ENCODE measurements around the gene PEAK3. TPM values are rescaled to one million over a fixed set of nuclear protein-coding genes. Genes with fewer than 3 reads are reported as not detected.

The PEAK3 gene
- total and polyA plus RNA-seq, 2 donors (not counting 1 experiment from before 2014, with no cell fraction given): 0.18 to 0.71 TPM

GRCh38 chr19:2325281-2326046, 43.5 kb upstream of the PEAK3 start:
- WGBS (ENCODE audit: insufficient coverage): 13% methylated on average over 29 of the region's 29 CpGs
- H3K4me3 Mint-ChIP-seq: peak overlapping the region; percentile 89
- Histone ChIP-seq H3K9ac (ENCODE audit: low read length) (peak overlapping the region; percentile 38), H3K4me2 (replicated peaks; ENCODE audit: low read depth, low read length, poor library complexity, severe bottlenecking) (peak overlapping the region; percentile 81), H3K27ac (ENCODE audit: low read length in 2 of 2) (peak overlapping the region; percentile 85 to 90), H2AFZ (ENCODE audit: insufficient read depth, low read depth, low read length, poor library complexity, severe bottlenecking) (peak overlapping the region; percentile 8), H3K4me1 (ENCODE audit: control insufficient read depth in 2 of 2, insufficient read depth in 2 of 2, low read length in 2 of 2) (peaks cover 53 to 63% of the 10 kb centered on the region in 2 donors), H3K36me3 (replicated peaks in 1 of 2; ENCODE audit: control extremely low read depth in 1 of 2, control insufficient read depth in 1 of 2, extremely low read depth in 1 of 2, insufficient read depth in 2 of 2, low read length in 1 of 2) (peaks cover 0 to 42% of the 10 kb centered on the region in 2 experiments), H3K27me3 (replicated peaks in 1 of 4; ENCODE audit: control extremely low read depth in 1 of 4, control insufficient read depth in 3 of 4, insufficient read depth in 4 of 4, low read length in 3 of 4) (no peaks in the 10 kb centered on the region), H3K4me3 (ENCODE audit: control extremely low read depth in 1 of 5, extremely low read depth in 1 of 5, insufficient read depth in 1 of 5, low read depth in 2 of 5, low read length in 4 of 5) (peak overlapping the region in 4 of 5 experiments; percentile 3 to 38 (median 14)), H4K20me1 (ENCODE audit: control insufficient read depth, insufficient read depth, low read length, poor library complexity, severe bottlenecking) (peaks cover 5% of the 10 kb centered on the region), H3K9me3 (ENCODE audit: control extremely low read depth in 1 of 3, control insufficient read depth in 2 of 3, insufficient read depth in 1 of 3, low read length in 2 of 3) (no peaks in the 10 kb centered on the region), H3K79me2 (ENCODE audit: control insufficient read depth, insufficient read depth, low read length) (peaks cover 81% of the 10 kb centered on the region)
- H3K9me3 Mint-ChIP-seq (ENCODE audit: insufficient read depth): no peaks in the 10 kb centered on the region
- no peaks in the 10 kb centered on the region for H3K27me3 Mint-ChIP-seq
- ATAC-seq (ENCODE audit: low read depth): peak; percentile 25
- ChIA-PET POLR2A (interaction anchor here (0.5 to 3.7 kb wide), 10 partner anchors 7 to 422 kb away, joined by 3 to 25 read pairs (median 6); no protein-coding TSS in a partner anchor), CTCF (interaction anchor here (0.9 to 5.1 kb wide), 4 partner anchors 31 to 286 kb away, joined by 3 to 24 read pairs (median 6); no protein-coding TSS in a partner anchor)
- intact Hi-C loops (cut with micrococcal nuclease): no loop called here
- H3K27ac Mint-ChIP-seq: peak overlapping the region; percentile 97
- peaks cover 55% of the 10 kb centered on the region for H3K4me1 Mint-ChIP-seq
- no peak for TF ChIP-seq EZH2 (IDR thresholded peaks at IDR 0.05; ENCODE audit: borderline replicate concordance, insufficient read depth, low read depth, low read length, poor library complexity, severe bottlenecking)
- no peak for TF ChIP-seq CTCF (IDR thresholded peaks at IDR 0.05)
- peak; percentile 45 for DNase-seq

All from B cell (primary cell).